Measurements from ENCODE around the gene DPEP1.

- TF ChIP-seq EZH2 (optimal IDR thresholded peaks at IDR 0.05; ENCODE audit: low read depth, low read length) (no peak), CTCF (IDR thresholded peaks at IDR 0.05; ENCODE audit: low read length) (no peak), EZH2phosphoT487 (IDR thresholded peaks at IDR 0.05; ENCODE audit: low read length) (no peak)
Measured at GRCh38 chr16:89599902-89600301, 13.5 kb upstream of the DPEP1 start.

Data from MM.1S (cell line).